ENCODE measurements around the gene ENTREP1.
"Not testable (repeated sequence)": the region's sequence is repeated elsewhere in the genome, so short reads cannot be mapped to it uniquely, and the experiment has no call there.

Gene ENTREP1

DNA sequence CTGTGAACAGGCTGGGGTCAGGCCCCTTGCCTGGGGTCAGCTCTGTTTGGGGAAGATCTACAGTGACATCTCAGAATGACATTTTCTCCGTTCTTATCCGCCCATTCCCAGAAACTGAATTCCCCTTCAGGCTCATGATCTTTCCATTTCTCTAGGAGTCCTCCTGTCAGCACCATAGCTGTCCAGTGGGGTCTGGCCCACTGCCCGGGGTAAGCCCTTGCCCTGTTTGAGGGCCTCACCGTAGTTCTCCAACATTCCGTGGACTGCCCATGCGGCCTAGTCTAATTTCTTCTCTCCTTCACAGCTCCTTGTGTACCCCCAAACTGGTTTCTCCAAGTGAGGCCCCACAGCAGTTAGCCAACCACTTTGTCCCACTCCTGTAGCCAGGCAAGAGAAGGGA, 68.4 kb downstream of the ENTREP1 start:
- H3K9me3 Mint-ChIP-seq, result no peaks in the 10 kb centered on the region
- no peak overlapping the region for H3K27ac Mint-ChIP-seq
- no peaks in the 10 kb centered on the region for H3K4me1 Mint-ChIP-seq (ENCODE audit: low read depth)
- peaks cover 4% of the 10 kb centered on the region for H3K27me3 Mint-ChIP-seq (ENCODE audit: low read depth)
- no peaks in the 10 kb centered on the region for H3K36me3 Mint-ChIP-seq (ENCODE audit: low read depth)
- no peak overlapping the region for H3K4me3 Mint-ChIP-seq

GRCh38 chr9:69395718-69396117, 70.7 kb downstream of the ENTREP1 start:
- no peaks in the 10 kb centered on the region for H3K4me1 Mint-ChIP-seq (ENCODE audit: low read depth)
- H3K9me3 Mint-ChIP-seq, result no peaks in the 10 kb centered on the region
- H3K27ac Mint-ChIP-seq, result no peak overlapping the region
- H3K4me3 Mint-ChIP-seq, result no peak overlapping the region
- no peaks in the 10 kb centered on the region for H3K27me3 Mint-ChIP-seq (ENCODE audit: low read depth)
- no peaks in the 10 kb centered on the region for H3K36me3 Mint-ChIP-seq (ENCODE audit: low read depth)

DNA sequence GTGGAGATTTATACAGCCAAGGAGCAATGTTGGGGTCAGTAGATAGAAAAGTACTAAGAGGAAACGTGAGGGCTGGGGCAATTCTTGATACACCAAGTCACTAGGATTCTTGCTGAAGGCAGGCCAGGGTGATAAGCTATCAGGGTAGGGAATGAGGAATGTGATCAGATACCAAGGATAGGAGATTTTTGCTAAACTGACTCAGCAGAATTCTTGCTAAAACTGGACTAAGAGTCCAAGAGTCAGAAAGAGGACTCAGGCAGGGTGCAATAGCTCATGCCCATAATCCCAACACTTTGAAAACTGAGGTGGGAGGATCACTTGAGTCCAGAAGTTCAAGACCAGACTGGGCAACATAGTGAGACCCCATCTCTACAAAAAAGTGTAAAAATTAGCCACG, 71.7 kb downstream of the ENTREP1 start:
- no peak overlapping the region for H3K4me3 Mint-ChIP-seq
- H3K36me3 Mint-ChIP-seq (ENCODE audit: low read depth), result no peaks in the 10 kb centered on the region
- H3K9me3 Mint-ChIP-seq, result no peaks in the 10 kb centered on the region
- H3K27me3 Mint-ChIP-seq (ENCODE audit: low read depth), result no peaks in the 10 kb centered on the region
- H3K27ac Mint-ChIP-seq, result no peak overlapping the region
- no peaks in the 10 kb centered on the region for H3K4me1 Mint-ChIP-seq (ENCODE audit: low read depth)

DNA sequence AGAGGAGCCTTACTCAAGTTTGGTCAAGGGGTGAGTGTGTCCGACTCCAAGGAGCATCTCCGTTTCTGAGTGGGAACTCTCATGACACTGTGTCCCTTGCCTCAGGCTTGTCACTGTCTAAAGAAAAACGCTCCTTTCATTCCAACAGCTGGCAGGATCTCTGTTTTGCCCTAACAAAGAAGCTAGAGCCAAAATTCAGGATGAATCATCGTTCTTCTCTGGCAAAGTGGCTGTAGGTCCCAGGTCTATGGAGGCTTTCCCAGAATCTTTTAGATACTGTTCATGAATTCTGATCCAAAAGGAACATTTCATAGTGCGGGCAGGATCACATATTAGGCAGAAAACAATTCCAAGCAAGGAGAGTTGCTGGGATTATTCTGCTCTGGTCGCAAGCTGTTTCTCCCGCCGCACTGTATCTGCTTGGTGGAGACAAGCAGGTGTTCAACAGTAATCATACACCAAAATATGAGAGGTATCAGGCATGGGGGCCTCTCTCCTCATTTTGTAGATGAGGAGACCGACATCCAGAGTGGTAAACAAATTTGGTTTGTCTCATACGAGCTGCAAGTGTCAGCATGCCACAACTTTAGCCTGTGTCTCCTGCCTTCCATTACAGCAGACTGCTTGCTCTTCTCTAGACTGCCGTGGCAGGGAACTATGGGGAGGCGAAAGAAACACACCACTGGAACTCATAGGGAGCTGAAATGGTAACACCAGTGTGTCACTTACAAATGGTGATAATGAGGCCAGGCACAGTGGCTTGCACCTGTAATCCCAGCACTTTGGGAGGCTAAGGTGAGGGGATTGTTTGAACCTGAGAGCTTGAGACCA, 72.6 kb downstream of the ENTREP1 start:
- H3K4me3 Mint-ChIP-seq, result no peak overlapping the region
- H3K9me3 Mint-ChIP-seq, result no peaks in the 10 kb centered on the region
- no peak overlapping the region for H3K27ac Mint-ChIP-seq
- H3K4me1 Mint-ChIP-seq (ENCODE audit: low read depth), result no peaks in the 10 kb centered on the region
- H3K27me3 Mint-ChIP-seq (ENCODE audit: low read depth), result no peaks in the 10 kb centered on the region
- no peaks in the 10 kb centered on the region for H3K36me3 Mint-ChIP-seq (ENCODE audit: low read depth)

- H3K9me3 Mint-ChIP-seq, result no peaks in the 10 kb centered on the region
- peaks cover 4% of the 10 kb centered on the region for H3K27me3 Mint-ChIP-seq (ENCODE audit: low read depth)
- no peaks in the 10 kb centered on the region for H3K4me1 Mint-ChIP-seq (ENCODE audit: low read depth)
- no peak overlapping the region for H3K4me3 Mint-ChIP-seq
- no peak overlapping the region for H3K27ac Mint-ChIP-seq
- H3K36me3 Mint-ChIP-seq (ENCODE audit: low read depth), result no peaks in the 10 kb centered on the region
These were observed 75.5 kb downstream of the ENTREP1 start for GRCh38 chr9:69400470-69400869.

GRCh38 chr9:69409936-69410335, 84.9 kb downstream of the ENTREP1 start:
- H3K27me3 Mint-ChIP-seq (ENCODE audit: low read depth); H3K27ac Mint-ChIP-seq; H3K4me3 Mint-ChIP-seq; H3K36me3 Mint-ChIP-seq (ENCODE audit: low read depth); H3K4me1 Mint-ChIP-seq (ENCODE audit: low read depth); H3K9me3 Mint-ChIP-seq: not testable (repeated sequence)

DNA sequence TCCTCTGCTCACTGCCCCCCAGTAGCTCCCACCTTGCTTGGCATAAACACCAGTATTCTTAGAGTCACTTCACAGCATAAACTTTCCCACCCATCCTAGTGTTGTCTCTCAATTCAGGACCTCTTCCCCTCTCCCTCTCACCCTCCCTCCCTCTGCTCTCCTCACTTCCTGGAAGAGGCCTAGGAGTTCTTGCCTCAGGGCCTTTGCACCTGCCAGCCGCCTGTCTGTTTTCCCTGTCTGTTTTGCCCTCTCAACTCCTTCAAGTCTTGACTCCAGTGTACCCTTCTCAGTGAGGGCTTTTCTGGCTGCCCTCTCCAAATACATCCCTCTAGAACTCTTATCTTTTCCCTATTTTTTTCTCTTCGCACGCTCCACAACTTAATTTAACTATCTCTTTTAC, 86.2 kb downstream of the ENTREP1 start:
- Mint-ChIP-seq H3K9me3 (no peaks in the 10 kb centered on the region), H3K4me1 (ENCODE audit: low read depth) (no peaks in the 10 kb centered on the region), H3K4me3 (no peak overlapping the region), H3K27me3 (ENCODE audit: low read depth) (peaks cover 4% of the 10 kb centered on the region), H3K27ac (no peak overlapping the region), H3K36me3 (ENCODE audit: low read depth) (no peaks in the 10 kb centered on the region)

DNA sequence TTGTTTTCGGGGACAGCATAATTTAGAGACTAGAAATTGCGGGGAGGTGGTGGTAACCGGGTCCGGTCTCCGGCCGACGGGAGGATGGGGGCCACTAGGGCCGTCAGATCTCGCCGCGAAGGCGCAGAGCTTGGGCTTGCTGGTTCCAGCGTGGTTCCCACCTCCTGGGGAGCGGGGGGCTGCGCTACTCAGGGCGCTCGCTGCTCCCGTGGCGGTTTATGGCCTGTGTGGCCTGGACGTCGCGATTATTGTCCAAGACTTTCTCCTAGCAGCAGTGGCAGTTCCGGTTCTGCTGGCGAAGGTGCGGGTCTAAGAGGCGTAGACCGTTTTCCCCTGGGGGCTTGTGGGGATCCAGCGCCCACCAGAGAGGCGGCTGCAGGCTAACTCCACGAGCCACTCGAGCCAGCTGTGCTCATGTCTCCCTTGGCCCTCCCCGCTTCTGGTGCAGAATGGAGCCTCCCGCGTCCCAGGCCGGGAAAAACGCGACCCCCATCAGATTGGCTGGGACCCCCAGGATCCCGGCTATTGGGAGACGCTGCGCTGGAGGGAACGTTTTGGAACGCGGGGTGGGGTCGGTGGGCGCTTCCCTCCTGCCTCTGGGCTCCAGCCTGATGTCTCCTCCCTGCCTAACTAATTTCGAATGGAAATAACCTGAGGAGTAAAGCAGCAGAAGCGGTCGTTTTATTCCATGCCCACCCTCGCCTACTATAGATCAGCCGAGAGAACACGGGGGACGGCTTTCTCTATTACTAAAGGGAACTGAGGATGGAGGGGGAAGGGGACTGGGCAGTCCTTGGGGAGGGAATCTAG, 87.1 kb downstream of the ENTREP1 start:
- Mint-ChIP-seq H3K4me3 (no peak overlapping the region), H3K27ac (no peak overlapping the region), H3K4me1 (ENCODE audit: low read depth) (no peaks in the 10 kb centered on the region), H3K27me3 (ENCODE audit: low read depth) (peaks cover 4% of the 10 kb centered on the region), H3K36me3 (ENCODE audit: low read depth) (no peaks in the 10 kb centered on the region), H3K9me3 (no peaks in the 10 kb centered on the region)

DNA sequence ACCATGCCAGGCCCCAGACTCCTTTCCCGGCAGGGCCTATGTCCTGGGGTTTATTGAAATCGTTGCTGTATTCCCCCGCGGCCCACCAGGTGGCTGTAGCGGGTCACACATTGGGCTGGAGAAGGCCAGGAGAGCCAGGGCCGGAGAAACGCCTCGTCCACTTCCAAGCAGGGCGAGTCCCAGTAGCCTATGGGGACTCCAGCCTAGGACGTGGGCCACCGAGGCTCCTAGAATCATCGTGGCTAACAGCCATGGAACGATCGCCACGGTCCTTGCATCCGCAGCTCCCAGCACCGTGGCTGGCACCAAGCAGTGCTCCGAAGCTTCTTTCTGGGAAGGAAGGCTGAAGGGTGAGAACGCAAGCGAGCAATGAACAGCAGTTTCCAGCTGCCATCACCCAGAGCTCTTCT, 87.7 kb downstream of the ENTREP1 start:
- Mint-ChIP-seq H3K9me3 (no peaks in the 10 kb centered on the region), H3K27me3 (ENCODE audit: low read depth) (peaks cover 4% of the 10 kb centered on the region), H3K4me3 (no peak overlapping the region), H3K4me1 (ENCODE audit: low read depth) (no peaks in the 10 kb centered on the region), H3K36me3 (ENCODE audit: low read depth) (no peaks in the 10 kb centered on the region), H3K27ac (no peak overlapping the region)

DNA sequence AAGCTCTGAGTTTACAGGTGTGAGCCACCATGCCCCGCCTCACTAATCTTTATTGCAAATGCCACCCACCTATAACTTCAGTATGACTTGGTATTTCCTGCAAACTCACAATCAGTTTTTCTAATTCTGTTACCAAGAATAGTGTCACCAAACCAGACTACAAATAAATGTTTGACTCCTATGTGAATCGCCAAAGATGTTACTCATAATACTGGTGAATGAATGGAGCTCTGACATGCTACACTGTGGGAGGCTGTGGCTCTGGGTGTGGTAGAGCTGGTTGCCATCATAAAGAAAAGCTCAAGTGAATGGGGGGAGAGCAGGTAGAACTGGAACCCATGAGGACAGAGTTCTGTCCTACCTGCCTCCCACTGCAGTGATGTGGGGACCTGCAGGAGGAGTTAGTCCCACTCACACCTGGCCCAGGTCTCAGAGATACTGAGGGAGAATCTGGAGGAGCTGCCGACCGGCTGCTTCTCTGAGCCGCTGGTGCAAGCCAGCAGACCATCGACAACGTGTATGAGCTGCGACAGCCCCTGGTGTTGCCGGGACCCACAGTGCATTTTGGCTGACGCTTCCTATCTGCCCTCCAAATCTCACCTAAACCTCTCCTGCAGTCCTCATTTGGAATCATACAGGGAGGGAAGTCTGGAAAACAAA, 95.7 kb downstream of the ENTREP1 start:
- Mint-ChIP-seq H3K27ac (no peak overlapping the region), H3K36me3 (ENCODE audit: low read depth) (no peaks in the 10 kb centered on the region), H3K9me3 (no peaks in the 10 kb centered on the region), H3K4me1 (ENCODE audit: low read depth) (peaks cover 1% of the 10 kb centered on the region), H3K27me3 (ENCODE audit: low read depth) (peaks cover 5% of the 10 kb centered on the region), H3K4me3 (no peak overlapping the region)

DNA sequence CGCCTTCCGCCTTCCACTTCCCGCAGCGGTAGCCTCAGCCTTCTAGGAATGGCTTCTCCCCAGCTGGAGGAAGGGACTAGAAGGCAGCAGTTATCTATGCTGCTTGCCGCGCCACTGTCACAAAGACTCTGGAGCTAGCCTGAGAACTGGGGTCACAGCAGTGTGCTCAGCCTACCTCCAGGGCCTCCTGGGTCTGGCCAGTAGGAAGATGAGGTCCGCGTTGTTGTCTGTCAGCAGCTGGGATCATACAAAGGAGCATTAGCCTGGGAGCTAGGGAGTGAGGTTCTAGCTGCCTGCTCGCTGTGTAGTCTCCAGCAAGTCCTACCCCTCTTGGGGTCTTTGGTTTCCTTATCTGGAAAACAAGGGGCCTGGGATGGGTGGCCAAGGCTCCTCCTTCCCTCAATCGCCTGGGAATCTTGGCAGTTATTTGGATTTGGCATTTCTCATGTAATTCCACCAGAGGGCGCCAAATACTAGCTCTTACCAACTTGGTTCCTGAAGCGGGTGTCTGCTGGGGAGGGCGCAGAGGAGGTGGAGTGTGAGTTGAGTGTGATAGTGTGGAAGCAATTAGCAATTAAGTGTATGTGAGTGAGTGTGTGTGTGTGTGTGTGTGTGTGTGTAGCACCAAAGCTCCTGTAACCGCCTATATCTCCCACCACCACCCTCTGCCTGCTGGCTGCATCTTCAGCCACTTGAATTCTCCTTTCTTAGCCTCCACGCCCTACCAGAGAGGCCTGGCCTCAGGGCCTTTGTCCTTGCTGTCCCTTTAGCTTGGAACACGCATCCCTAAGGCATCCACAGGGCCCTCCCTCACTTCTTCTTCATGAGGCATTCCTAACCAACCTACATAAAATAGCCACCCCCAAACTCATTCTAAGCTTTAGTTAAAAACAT, 97.1 kb downstream of the ENTREP1 start:
- no peaks in the 10 kb centered on the region for H3K9me3 Mint-ChIP-seq
- H3K4me1 Mint-ChIP-seq (ENCODE audit: low read depth), result peaks cover 1% of the 10 kb centered on the region
- no peaks in the 10 kb centered on the region for H3K36me3 Mint-ChIP-seq (ENCODE audit: low read depth)
- H3K4me3 Mint-ChIP-seq, result no peak overlapping the region
- peaks cover 5% of the 10 kb centered on the region for H3K27me3 Mint-ChIP-seq (ENCODE audit: low read depth)
- no peak overlapping the region for H3K27ac Mint-ChIP-seq

DNA sequence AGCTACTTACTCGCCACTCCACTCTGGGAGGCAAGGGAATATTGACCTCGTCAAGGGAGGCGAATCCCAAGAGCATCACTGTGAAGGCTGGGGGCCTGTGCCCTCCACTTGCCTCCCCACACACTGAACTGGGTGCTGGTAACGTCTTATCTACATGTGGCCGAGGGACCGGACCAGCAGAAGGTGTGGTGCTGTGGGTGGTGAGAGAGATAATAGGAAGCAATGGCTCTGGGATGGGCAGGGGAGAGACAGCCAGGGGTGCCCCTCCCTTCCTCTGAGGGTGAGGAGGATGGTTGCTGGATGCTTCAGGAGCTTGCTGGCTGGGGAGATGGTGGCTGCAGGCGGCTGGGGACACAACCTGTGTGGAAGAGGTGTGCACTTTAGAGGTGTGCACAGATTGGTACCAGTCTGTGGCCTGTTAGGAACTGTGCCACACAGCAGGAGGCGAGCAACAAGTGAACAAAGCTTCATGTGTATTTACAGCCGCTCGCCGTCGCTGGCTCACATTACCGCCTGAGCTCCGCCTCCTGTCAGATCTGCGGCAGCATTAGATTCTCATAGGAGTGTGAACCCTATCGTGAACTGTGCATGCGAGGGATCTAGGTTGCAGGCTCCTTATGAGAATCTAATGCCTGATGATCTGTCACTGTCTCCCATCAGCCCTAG, 100.3 kb downstream of the ENTREP1 start:
- H3K27me3 Mint-ChIP-seq (ENCODE audit: low read depth), result no peaks in the 10 kb centered on the region
- H3K9me3 Mint-ChIP-seq, result no peaks in the 10 kb centered on the region
- H3K4me1 Mint-ChIP-seq (ENCODE audit: low read depth), result peaks cover 1% of the 10 kb centered on the region
- H3K36me3 Mint-ChIP-seq (ENCODE audit: low read depth), result no peaks in the 10 kb centered on the region
- no peak overlapping the region for H3K4me3 Mint-ChIP-seq
- H3K27ac Mint-ChIP-seq, result no peak overlapping the region

DNA sequence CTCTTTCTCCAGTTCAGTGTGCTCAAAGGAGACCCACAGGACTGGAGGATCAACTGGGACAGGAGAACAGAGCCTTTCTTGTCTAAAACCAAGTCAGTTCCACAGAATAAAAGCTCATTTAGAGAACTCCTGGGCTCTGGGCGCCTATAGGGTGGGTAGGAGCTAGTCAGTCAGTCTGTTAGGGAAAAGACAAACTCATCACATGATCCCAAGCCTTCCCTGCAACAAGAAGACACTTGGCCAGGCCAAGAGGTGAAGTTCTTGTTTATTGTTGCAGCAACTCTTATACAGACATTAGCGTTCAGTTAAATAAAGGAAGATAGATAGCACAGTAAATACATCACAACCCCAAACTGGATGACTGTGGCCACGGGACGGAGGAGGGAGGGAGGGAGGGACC, 102.3 kb downstream of the ENTREP1 start:
- peaks cover 4% of the 10 kb centered on the region for H3K36me3 Mint-ChIP-seq (ENCODE audit: low read depth)
- H3K27me3 Mint-ChIP-seq (ENCODE audit: low read depth), result no peaks in the 10 kb centered on the region
- H3K4me1 Mint-ChIP-seq (ENCODE audit: low read depth), result peaks cover under 1% of the 10 kb centered on the region
- H3K4me3 Mint-ChIP-seq, result no peak overlapping the region
- no peaks in the 10 kb centered on the region for H3K9me3 Mint-ChIP-seq
- H3K27ac Mint-ChIP-seq, result no peak overlapping the region

Data from T-helper 1 cell treated with Interleukin-12 subunit alpha and Interleukin-12 subunit beta and Interleukin-4 antibody, amounts not matched to agents 30 μg/mL and 1 μg/mL, for 36 hours (primary cell).